Esophagus squamous epithelium (tissue), 4 donors: ENCODE measurements around the gene EIF3J.

Source experiments
- POLR2A ChIP-seq, 4 donors: fragments of 450-650 bp; IDR thresholded peaks; one replicate each; pipeline ENCODE4 v1.6.1; 2017; ENCODE audit warnings: antibody characterized with exemption in 4 of 4, mild to moderate bottlenecking in 4 of 4, moderate library complexity in 3 of 4
- TF ChIP-seq, protein P1 (sequence below), 6 experiments: fragments of 450-650 bp in 4 of 6; fragments of 200-600 bp in 2 of 6; sonication (generic) in 2 of 6; IDR thresholded peaks; one replicate each; pipeline ENCODE4 v1.5.1; 2016 to 2019; ENCODE audit warnings: antibody characterized with exemption in 6 of 6, mild to moderate bottlenecking in 4 of 6, moderate library complexity in 4 of 6

DNA sequence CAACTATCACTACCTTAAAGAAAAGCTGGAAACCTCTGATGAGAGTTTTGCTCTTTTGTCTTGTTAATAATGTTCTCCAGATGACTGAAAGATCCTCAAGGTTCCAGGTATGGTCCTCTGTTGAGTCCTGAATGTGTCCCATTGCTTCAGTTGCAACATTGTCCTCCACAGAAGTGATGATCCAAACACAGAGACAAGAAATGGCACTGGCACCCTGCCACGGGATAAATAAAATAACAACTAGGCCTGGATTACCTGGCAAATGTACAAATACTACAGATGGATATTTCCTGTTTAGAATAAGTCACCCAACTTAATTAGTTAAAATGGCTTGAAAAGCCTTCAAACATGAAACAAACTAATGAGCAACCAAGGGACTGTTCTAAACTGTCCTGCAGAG lies 58.3 kb downstream of the EIF3J start:
- TF ChIP-seq, protein P1, sequence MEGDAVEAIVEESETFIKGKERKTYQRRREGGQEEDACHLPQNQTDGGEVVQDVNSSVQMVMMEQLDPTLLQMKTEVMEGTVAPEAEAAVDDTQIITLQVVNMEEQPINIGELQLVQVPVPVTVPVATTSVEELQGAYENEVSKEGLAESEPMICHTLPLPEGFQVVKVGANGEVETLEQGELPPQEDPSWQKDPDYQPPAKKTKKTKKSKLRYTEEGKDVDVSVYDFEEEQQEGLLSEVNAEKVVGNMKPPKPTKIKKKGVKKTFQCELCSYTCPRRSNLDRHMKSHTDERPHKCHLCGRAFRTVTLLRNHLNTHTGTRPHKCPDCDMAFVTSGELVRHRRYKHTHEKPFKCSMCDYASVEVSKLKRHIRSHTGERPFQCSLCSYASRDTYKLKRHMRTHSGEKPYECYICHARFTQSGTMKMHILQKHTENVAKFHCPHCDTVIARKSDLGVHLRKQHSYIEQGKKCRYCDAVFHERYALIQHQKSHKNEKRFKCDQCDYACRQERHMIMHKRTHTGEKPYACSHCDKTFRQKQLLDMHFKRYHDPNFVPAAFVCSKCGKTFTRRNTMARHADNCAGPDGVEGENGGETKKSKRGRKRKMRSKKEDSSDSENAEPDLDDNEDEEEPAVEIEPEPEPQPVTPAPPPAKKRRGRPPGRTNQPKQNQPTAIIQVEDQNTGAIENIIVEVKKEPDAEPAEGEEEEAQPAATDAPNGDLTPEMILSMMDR (IDR thresholded peaks at IDR 0.05): no peak
- TF ChIP-seq POLR2A (IDR thresholded peaks at IDR 0.05): no peak
